OCI-LY1 (cell line): ENCODE results near the gene PRPS1.

Experiments used
- H2AFZ ChIP-seq: fragments of 200-600 bp; sonication (generic), shearing (Covaris generic); 2 replicates; pipeline ENCODE4 v1.6.0; 2014; ENCODE audit warnings: antibody characterized with exemption, mild to moderate bottlenecking, low read length
- H3F3A ChIP-seq: fragments of 200-600 bp; sonication (generic), shearing (Covaris generic); 2 replicates; pipeline ENCODE4 v1.6.0; 2014; ENCODE audit warnings: mild to moderate bottlenecking, antibody characterized with exemption, low read length, moderate library complexity; ENCODE audit not compliant: insufficient read depth
- H3K27ac ChIP-seq: fragments of 200-600 bp; sonication (generic); 2 replicates; pipeline ENCODE4 v1.5.1; 2014; ENCODE audit warnings: low read length, mixed run types, mild to moderate bottlenecking, low read depth; ENCODE audit not compliant: poor library complexity, severe bottlenecking
- H3K27me3 ChIP-seq: fragments of 200-600 bp; sonication (generic); 2 replicates; pipeline ENCODE4 v1.6.0; 2014; ENCODE audit warnings: antibody characterized with exemption, mild to moderate bottlenecking, low read length, moderate library complexity; ENCODE audit not compliant: insufficient read depth
- H3K36me3 ChIP-seq: fragments of 200-600 bp; sonication (generic); 2 replicates; pipeline ENCODE4 v1.6.1; 2014; ENCODE audit warnings: mild to moderate bottlenecking, antibody characterized with exemption, low read length, moderate library complexity, mixed read lengths; ENCODE audit not compliant: insufficient read depth
- H3K4me1 ChIP-seq: fragments of 200-600 bp; sonication (generic); 2 replicates; pipeline ENCODE4 v1.5.1; 2014; ENCODE audit warnings: mild to moderate bottlenecking, low read length, moderate library complexity; ENCODE audit not compliant: insufficient read depth, severe bottlenecking
- H3K4me2 ChIP-seq: fragments of 200-600 bp; sonication (generic), shearing (Covaris generic); 2 replicates; pipeline ENCODE4 v1.6.1; 2014; ENCODE audit warnings: low read length
- H3K4me3 ChIP-seq: fragments of 200-600 bp; sonication (generic); 2 replicates; pipeline ENCODE4 v1.5.1; 2014; ENCODE audit warnings: low read length, low read depth, mild to moderate bottlenecking, mixed read lengths; ENCODE audit not compliant: poor library complexity, severe bottlenecking
- H3K79me2 ChIP-seq: fragments of 200-600 bp; shearing (Covaris generic); 2 replicates; pipeline ENCODE4 v1.6.1; 2016; ENCODE audit warnings: mixed run types, low read length, mixed read lengths; ENCODE audit not compliant: insufficient read depth
- H3K9ac ChIP-seq: fragments of 200-600 bp; sonication (generic), shearing (Covaris generic); 2 replicates; pipeline ENCODE4 v1.6.1; 2014; ENCODE audit warnings: mild to moderate bottlenecking, low read length, mixed read lengths
- H3K9me2 ChIP-seq: fragments of 200-600 bp; sonication (generic), shearing (Covaris generic); 2 replicates; pipeline ENCODE4 v1.6.1; 2014; ENCODE audit warnings: low read depth, mild to moderate bottlenecking, low read length, mixed read lengths
- H3K9me3 ChIP-seq: fragments of 200-600 bp; shearing (Covaris generic); 2 replicates; pipeline ENCODE4 v1.6.1; 2014; ENCODE audit warnings: low read length, mixed read lengths
- H4K20me1 ChIP-seq: fragments of 200-600 bp; sonication (generic), shearing (Covaris generic); 2 replicates; pipeline ENCODE4 v1.6.0; 2016; ENCODE audit warnings: mild to moderate bottlenecking, low read length; ENCODE audit not compliant: insufficient read depth
- EZH2 ChIP-seq: fragments of 200-600 bp; sonication (generic), shearing (Covaris generic); IDR thresholded peaks from 2 replicates; pipeline ENCODE4 v1.8.0; 2017; ENCODE audit warnings: borderline replicate concordance, mixed run types, mild to moderate bottlenecking, antibody characterized with exemption, low read length, moderate library complexity, mixed read lengths
- TF ChIP-seq, protein P1 (sequence below): fragments of 200-600 bp; sonication (generic), shearing (Covaris generic); IDR thresholded peaks from 2 replicates; pipeline ENCODE4 v1.5.1; 2017; ENCODE audit warnings: mild to moderate bottlenecking, antibody characterized with exemption, low read length, moderate library complexity, mixed read lengths

The PRPS1 gene

DNA sequence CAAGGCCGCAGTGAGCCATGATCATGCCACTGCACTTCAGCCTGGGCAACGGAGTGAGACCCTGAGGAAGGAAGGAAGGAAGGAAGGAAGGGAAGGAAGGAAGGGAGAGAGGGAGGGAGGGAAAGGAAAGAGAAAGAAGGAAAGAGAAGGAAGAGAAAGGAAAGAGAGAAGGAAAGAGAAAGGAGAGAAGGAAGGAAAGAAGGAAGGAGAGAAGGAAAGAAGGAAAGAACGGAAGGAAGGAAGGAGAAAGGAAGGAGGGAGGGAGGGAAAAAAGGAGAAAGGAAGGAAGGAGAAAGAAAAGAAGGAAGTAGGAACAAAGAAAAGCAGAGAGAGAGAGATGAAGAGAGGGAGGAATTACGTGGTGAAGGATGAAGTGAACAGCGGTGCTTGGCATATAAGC lies 30.4 kb downstream of the PRPS1 start:
- Histone ChIP-seq H3K9me3 (no peaks in the 10 kb centered on the region), H3K4me3 (no peak overlapping the region), H2AFZ (no peak overlapping the region), H3K9me2 (no peaks in the 10 kb centered on the region), H3K79me2 (no peaks in the 10 kb centered on the region), H3K27me3 (no peaks in the 10 kb centered on the region), H3K27ac (no peak overlapping the region), H3F3A (no peaks in the 10 kb centered on the region), H3K4me2 (no peak overlapping the region), H3K36me3 (no peaks in the 10 kb centered on the region), H3K9ac (no peak overlapping the region), H4K20me1 (no peaks in the 10 kb centered on the region), H3K4me1 (peaks cover 6% of the 10 kb centered on the region)
- TF ChIP-seq EZH2: no peak
- TF ChIP-seq, protein P1, sequence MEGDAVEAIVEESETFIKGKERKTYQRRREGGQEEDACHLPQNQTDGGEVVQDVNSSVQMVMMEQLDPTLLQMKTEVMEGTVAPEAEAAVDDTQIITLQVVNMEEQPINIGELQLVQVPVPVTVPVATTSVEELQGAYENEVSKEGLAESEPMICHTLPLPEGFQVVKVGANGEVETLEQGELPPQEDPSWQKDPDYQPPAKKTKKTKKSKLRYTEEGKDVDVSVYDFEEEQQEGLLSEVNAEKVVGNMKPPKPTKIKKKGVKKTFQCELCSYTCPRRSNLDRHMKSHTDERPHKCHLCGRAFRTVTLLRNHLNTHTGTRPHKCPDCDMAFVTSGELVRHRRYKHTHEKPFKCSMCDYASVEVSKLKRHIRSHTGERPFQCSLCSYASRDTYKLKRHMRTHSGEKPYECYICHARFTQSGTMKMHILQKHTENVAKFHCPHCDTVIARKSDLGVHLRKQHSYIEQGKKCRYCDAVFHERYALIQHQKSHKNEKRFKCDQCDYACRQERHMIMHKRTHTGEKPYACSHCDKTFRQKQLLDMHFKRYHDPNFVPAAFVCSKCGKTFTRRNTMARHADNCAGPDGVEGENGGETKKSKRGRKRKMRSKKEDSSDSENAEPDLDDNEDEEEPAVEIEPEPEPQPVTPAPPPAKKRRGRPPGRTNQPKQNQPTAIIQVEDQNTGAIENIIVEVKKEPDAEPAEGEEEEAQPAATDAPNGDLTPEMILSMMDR: no peak

DNA sequence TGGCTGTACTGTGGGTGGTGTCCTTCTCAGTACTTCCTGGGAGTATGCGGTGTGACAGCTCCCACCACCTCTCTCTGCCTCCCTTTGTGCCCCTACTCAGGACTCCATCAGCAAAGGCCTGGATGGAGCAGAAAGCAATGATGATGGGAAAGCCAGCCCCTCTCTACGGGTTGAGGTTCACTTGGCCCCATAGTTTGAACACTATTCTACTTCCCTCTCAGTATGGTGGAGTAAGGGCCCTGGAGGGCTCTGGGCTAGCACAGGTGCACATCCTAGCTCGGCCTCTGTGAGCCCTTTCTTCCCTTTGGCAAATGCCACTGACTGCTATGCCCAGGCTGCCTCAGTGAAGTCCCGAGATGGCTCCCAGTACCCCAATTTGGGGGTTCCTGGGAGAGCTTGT lies 31.0 kb downstream of the PRPS1 start:
- H4K20me1 ChIP-seq: no peaks in the 10 kb centered on the region
- H3K79me2 ChIP-seq: no peaks in the 10 kb centered on the region
- H3K9me3 ChIP-seq: no peaks in the 10 kb centered on the region
- H3K9me2 ChIP-seq: no peaks in the 10 kb centered on the region
- no peak overlapping the region for H3K27ac ChIP-seq
- peaks cover 6% of the 10 kb centered on the region for H3K4me1 ChIP-seq
- H2AFZ ChIP-seq: no peak overlapping the region
- no peak overlapping the region for H3K4me3 ChIP-seq
- H3K4me2 ChIP-seq: no peak overlapping the region
- H3K36me3 ChIP-seq: no peaks in the 10 kb centered on the region
- no peak overlapping the region for H3K9ac ChIP-seq
- TF ChIP-seq EZH2: no peak
- TF ChIP-seq, protein P1: no peak
- H3F3A ChIP-seq: no peaks in the 10 kb centered on the region
- H3K27me3 ChIP-seq: no peaks in the 10 kb centered on the region

DNA sequence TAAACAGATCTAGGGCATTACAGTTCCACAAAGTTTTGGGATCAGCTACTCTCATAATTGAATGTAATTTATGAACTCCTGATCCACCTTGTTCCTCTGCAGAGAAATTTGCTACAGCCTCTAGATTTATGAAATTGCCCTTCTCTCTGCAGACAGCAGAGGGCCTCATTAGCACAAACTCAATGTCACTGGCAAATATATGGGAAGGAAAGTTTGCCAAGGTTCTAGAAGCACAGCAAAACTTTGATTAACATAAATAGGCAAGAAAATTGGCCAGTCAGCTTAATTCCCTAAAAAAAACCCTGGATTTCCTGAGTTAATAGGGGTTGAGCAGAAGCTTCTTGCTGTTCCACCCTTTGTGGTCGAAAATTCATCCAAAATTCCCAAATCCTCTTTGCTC lies 31.5 kb downstream of the PRPS1 start:
- no peak for TF ChIP-seq EZH2
- TF ChIP-seq, protein P1: peak; percentile 61
- no peaks in the 10 kb centered on the region for H3F3A ChIP-seq
- H3K36me3 ChIP-seq: no peaks in the 10 kb centered on the region
- H3K4me1 ChIP-seq: peaks cover 3% of the 10 kb centered on the region
- no peak overlapping the region for H3K4me3 ChIP-seq
- no peak overlapping the region for H3K9ac ChIP-seq
- H4K20me1 ChIP-seq: no peaks in the 10 kb centered on the region
- H3K27ac ChIP-seq: no peak overlapping the region
- no peak overlapping the region for H2AFZ ChIP-seq
- H3K27me3 ChIP-seq: no peaks in the 10 kb centered on the region
- H3K9me2 ChIP-seq: no peaks in the 10 kb centered on the region
- H3K4me2 ChIP-seq: no peak overlapping the region
- H3K79me2 ChIP-seq: no peaks in the 10 kb centered on the region
- H3K9me3 ChIP-seq: no peaks in the 10 kb centered on the region
